Liver (tissue), 9 donors: ENCODE results near the gene FAM13B. TPM values are rescaled to one million over a fixed set of nuclear protein-coding genes. Genes with fewer than 3 reads are reported as not detected.

Experiments
- DNase-seq: peaks from one replicate; pipeline ENCODE4 v3.0.0-alpha.2; 2017; ENCODE audit warnings: low spot score
- H3K27ac ChIP-seq, 2 donors: one replicate each; pipeline ENCODE4 v1.7.0; 2013; ENCODE audit warnings: inconsistent platforms in 2 of 2, low read length in 2 of 2, control low read depth in 1 of 2, low read depth in 1 of 2, mild to moderate bottlenecking in 1 of 2
- H3K27me3 ChIP-seq, 4 donors: one replicate each; pipeline versions ENCODE4 v1.6.1 to v1.7.0; 2013; ENCODE audit warnings: low read length in 3 of 4, inconsistent platforms in 1 of 4, mild to moderate bottlenecking in 1 of 4, moderate library complexity in 1 of 4; ENCODE audit not compliant: control insufficient read depth in 4 of 4, insufficient read depth in 4 of 4
- H3K36me3 ChIP-seq, 4 donors: one replicate each; pipeline versions ENCODE4 v1.6.1 to v1.7.0; 2013; ENCODE audit warnings: low read length in 3 of 4, mild to moderate bottlenecking in 3 of 4, low read depth in 1 of 4, moderate library complexity in 1 of 4; ENCODE audit not compliant: control insufficient read depth in 4 of 4, insufficient read depth in 3 of 4
- H3K4me1 ChIP-seq, 4 donors: one replicate each; pipeline versions ENCODE4 v1.6.1 to v1.7.0; 2013; ENCODE audit warnings: low read length in 3 of 4, mild to moderate bottlenecking in 3 of 4, moderate library complexity in 1 of 4; ENCODE audit not compliant: control insufficient read depth in 4 of 4, insufficient read depth in 4 of 4
- H3K4me3 ChIP-seq, 3 donors: one replicate each; pipeline versions ENCODE4 v1.6.1 to v1.7.0; 2013; ENCODE audit warnings: low read length in 3 of 3, control low read depth in 1 of 3, low read depth in 1 of 3, mild to moderate bottlenecking in 1 of 3
- H3K9ac ChIP-seq, 2 donors: one replicate each; pipeline ENCODE4 v1.7.0; 2013; ENCODE audit warnings: low read length in 2 of 2, mild to moderate bottlenecking in 2 of 2, moderate library complexity in 2 of 2, control low read depth in 1 of 2, low read depth in 1 of 2
- H3K9me3 ChIP-seq, 4 donors: one replicate each; pipeline versions ENCODE4 v1.6.1 to v1.7.0; 2013; ENCODE audit warnings: low read length in 3 of 4; ENCODE audit not compliant: control insufficient read depth in 4 of 4
- ATF3 ChIP-seq: IDR thresholded peaks from 2 replicates; pipeline ENCODE4 v1.6.1; 2016; ENCODE audit warnings: antibody characterized with exemption
- CTCF ChIP-seq: fragments of 150-350 bp; IDR thresholded peaks from 2 replicates; pipeline ENCODE4 v1.5.1; 2017; ENCODE audit warnings: improper control_type of control experiment, low read depth, low read length; ENCODE audit not compliant: missing input control
- EGR1 ChIP-seq, 2 donors: IDR thresholded peaks; 2 replicates each; pipeline ENCODE4 v1.6.1; 2016 to 2018; ENCODE audit warnings: antibody characterized with exemption in 2 of 2, low read depth in 2 of 2
- FOXA1 ChIP-seq: IDR thresholded peaks from 2 replicates; pipeline ENCODE4 v1.6.1; 2016; ENCODE audit warnings: antibody characterized with exemption
- FOXA2 ChIP-seq: IDR thresholded peaks from 2 replicates; pipeline ENCODE4 v1.6.1; 2016; ENCODE audit warnings: antibody characterized with exemption
- GABPA ChIP-seq, 2 donors: IDR thresholded peaks in 1 of 2; conservative IDR thresholded peaks in 1 of 2; 2 replicates each; pipeline ENCODE4 v1.6.1; 2016; ENCODE audit warnings: antibody characterized with exemption in 2 of 2, mild to moderate bottlenecking in 1 of 2, moderate library complexity in 1 of 2
- HNF4A ChIP-seq, 2 donors: conservative IDR thresholded peaks; 2 replicates each; pipeline ENCODE4 v1.6.1; 2016; ENCODE audit warnings: antibody characterized with exemption in 2 of 2, mild to moderate bottlenecking in 2 of 2
- HNF4G ChIP-seq: IDR thresholded peaks from 2 replicates; pipeline ENCODE4 v1.6.1; 2016; ENCODE audit warnings: antibody characterized with exemption
- JUND ChIP-seq, 2 donors: IDR thresholded peaks; 2 replicates each; pipeline ENCODE4 v1.6.1; 2016; ENCODE audit warnings: antibody characterized with exemption in 2 of 2
- MAX ChIP-seq: IDR thresholded peaks from 2 replicates; pipeline ENCODE4 v1.6.1; 2016; ENCODE audit warnings: antibody characterized with exemption
- NR2F2 ChIP-seq: IDR thresholded peaks from 2 replicates; pipeline ENCODE4 v1.6.1; 2016; ENCODE audit warnings: antibody characterized with exemption
- RAD21 ChIP-seq, 2 donors: IDR thresholded peaks; 2 replicates each; pipeline ENCODE4 v1.6.1; 2016; ENCODE audit warnings: antibody characterized with exemption in 2 of 2, mild to moderate bottlenecking in 2 of 2
- REST ChIP-seq: IDR thresholded peaks from 2 replicates; pipeline ENCODE4 v1.6.1; 2016; ENCODE audit warnings: antibody characterized with exemption, mild to moderate bottlenecking
- RXRA ChIP-seq, 2 donors: IDR thresholded peaks; 2 replicates each; pipeline ENCODE4 v1.6.1; 2017 to 2018; ENCODE audit warnings: antibody characterized with exemption in 2 of 2, mild to moderate bottlenecking in 1 of 2
- SP1 ChIP-seq: IDR thresholded peaks from 2 replicates; pipeline ENCODE4 v1.6.1; 2018; ENCODE audit warnings: antibody characterized with exemption, mild to moderate bottlenecking
- TAF1 ChIP-seq: conservative IDR thresholded peaks from 2 replicates; pipeline ENCODE4 v1.6.1; 2016; ENCODE audit warnings: antibody characterized with exemption, mild to moderate bottlenecking
- YY1 ChIP-seq: IDR thresholded peaks from 2 replicates; pipeline ENCODE4 v1.6.1; 2016; ENCODE audit warnings: antibody characterized with exemption, mild to moderate bottlenecking
- ZBTB33 ChIP-seq: IDR thresholded peaks from 2 replicates; pipeline ENCODE4 v1.6.1; 2016; ENCODE audit warnings: antibody characterized with exemption
- WGBS: extraction: QIAGEN DNeasy Blood & Tissue Kit; methylation state at CpG from one replicate; pipeline ENCODE4 v1.1.7; 2013; 5-methylcytosine and 5-hydroxymethylcytosine counted together
- polyA plus RNA-seq, 2 donors: library from polyadenylated mRNA; stranded (reverse) in 1 of 2; unstranded in 1 of 2; fragments of 200-250 nt in 1 of 2; fragments of >200 nt in 1 of 2; fragmentation: Nextera tagmentation in 1 of 2; extraction: Ambion mirVana in 1 of 2; gene quantifications; one replicate each; pipeline versions ENCODE4 v1.2.1 to v1.2.3, GENCODE V29; 2013 to 2015
- total RNA-seq, 2 donors: library from RNA; depleted of rRNA; stranded (reverse); fragments of >200 nt; gene quantifications; one replicate each; pipeline ENCODE4 v1.2.3, GENCODE V29; 2014
- donor health status: healthy.
- donor health status: healthy.
- donor health status: healthy.
- donor health status: healthy.
- donor health status: healthy.

Gene FAM13B
- total and polyA plus RNA-seq, 4 donors: 4.3 to 19.0 (median 10.8) TPM

- Histone ChIP-seq H3K4me3 (no peak overlapping the region), H3K27ac (no peak overlapping the region), H3K9ac (no peak overlapping the region), H3K4me1 (no peaks in the 10 kb centered on the region), H3K36me3 (no peaks in the 10 kb centered on the region), H3K9me3 (no peaks in the 10 kb centered on the region), H3K27me3 (no peaks in the 10 kb centered on the region)
- WGBS: 34% methylated on average over 13 of the region's 13 CpGs
- TF ChIP-seq FOXA2: no peak
- TF ChIP-seq CTCF: no peak
- no peak for TF ChIP-seq RAD21 (IDR thresholded peaks at IDR 0.05)
- no peak for TF ChIP-seq SP1
- TF ChIP-seq GABPA (IDR thresholded peaks at IDR 0.05 in 1 of 2, conservative IDR thresholded peaks at IDR 0.05 in 1 of 2): no peak
- TF ChIP-seq NR2F2: no peak
- TF ChIP-seq HNF4A (conservative IDR thresholded peaks at IDR 0.05): no peak
- TF ChIP-seq ATF3: no peak
- no peak for TF ChIP-seq ZBTB33
- TF ChIP-seq TAF1: no peak
- TF ChIP-seq JUND (IDR thresholded peaks at IDR 0.05): no peak
- no peak for TF ChIP-seq REST
- TF ChIP-seq EGR1 (IDR thresholded peaks at IDR 0.05; ENCODE audit: low read depth in 2 of 2): no peak
- no peak for TF ChIP-seq FOXA1
- TF ChIP-seq RXRA (IDR thresholded peaks at IDR 0.05): no peak
- TF ChIP-seq YY1: no peak
- TF ChIP-seq MAX: no peak
- TF ChIP-seq HNF4G: no peak
- DNase-seq: no peak
Measured at GRCh38 chr5:138054847-138055558, 22.1 kb upstream of the FAM13B start.
